ENCODE results near the gene CTRB1. TPM values are rescaled to one million over a fixed set of nuclear protein-coding genes. Genes with fewer than 3 reads are reported as not detected.

CTRB1 gene
- total and polyA plus RNA-seq, 2 of the 13 experiments (the other 11 are each of a cell fraction or from before 2014, with no cell fraction given), result not detected

DNA sequence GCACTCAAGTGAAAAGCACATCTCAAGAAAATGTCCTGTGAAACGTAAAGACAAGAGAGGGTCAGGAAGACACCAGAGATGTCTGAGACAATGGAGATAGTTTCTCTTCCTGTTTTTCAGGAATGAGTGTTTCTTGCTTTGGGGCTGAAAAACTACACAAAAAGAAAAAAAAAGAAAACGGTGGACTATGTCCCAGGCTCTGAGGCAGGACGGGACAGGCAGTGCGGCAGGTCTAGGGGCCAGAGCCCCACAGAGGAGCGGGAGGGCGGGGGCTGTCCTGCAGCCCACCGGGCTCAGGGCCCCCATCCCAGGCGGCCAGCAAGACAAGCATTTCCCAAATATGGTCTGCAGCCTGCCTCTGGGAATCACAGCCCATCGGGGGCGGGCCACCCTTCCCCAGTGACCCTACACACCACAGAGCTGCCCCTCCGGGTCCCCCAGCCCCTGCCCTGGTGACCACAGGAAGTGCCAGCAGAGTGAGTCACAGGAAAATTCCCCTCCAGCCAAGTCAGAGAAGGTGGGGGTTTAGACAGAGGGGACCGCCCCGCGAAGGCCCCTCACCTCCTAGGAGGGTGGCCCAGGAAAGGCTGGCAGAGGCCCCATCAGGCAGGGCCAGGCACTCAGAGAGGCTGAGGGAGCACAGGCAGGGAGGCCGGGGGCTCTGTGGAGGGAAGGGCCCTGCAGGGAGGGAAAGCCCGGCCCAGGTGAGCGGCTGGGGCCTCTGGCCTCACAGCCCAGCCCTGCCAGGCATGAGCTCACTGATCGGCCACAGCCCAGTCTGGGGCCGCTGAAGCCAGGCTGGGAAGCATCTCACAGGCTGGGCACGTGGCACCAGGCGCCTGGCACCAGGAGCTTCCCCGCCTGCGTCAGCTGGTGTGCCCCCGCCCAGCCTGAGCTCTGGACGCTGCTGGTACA lies 26.3 kb downstream of the CTRB1 start (continued):
- TF ChIP-seq, protein P1, sequence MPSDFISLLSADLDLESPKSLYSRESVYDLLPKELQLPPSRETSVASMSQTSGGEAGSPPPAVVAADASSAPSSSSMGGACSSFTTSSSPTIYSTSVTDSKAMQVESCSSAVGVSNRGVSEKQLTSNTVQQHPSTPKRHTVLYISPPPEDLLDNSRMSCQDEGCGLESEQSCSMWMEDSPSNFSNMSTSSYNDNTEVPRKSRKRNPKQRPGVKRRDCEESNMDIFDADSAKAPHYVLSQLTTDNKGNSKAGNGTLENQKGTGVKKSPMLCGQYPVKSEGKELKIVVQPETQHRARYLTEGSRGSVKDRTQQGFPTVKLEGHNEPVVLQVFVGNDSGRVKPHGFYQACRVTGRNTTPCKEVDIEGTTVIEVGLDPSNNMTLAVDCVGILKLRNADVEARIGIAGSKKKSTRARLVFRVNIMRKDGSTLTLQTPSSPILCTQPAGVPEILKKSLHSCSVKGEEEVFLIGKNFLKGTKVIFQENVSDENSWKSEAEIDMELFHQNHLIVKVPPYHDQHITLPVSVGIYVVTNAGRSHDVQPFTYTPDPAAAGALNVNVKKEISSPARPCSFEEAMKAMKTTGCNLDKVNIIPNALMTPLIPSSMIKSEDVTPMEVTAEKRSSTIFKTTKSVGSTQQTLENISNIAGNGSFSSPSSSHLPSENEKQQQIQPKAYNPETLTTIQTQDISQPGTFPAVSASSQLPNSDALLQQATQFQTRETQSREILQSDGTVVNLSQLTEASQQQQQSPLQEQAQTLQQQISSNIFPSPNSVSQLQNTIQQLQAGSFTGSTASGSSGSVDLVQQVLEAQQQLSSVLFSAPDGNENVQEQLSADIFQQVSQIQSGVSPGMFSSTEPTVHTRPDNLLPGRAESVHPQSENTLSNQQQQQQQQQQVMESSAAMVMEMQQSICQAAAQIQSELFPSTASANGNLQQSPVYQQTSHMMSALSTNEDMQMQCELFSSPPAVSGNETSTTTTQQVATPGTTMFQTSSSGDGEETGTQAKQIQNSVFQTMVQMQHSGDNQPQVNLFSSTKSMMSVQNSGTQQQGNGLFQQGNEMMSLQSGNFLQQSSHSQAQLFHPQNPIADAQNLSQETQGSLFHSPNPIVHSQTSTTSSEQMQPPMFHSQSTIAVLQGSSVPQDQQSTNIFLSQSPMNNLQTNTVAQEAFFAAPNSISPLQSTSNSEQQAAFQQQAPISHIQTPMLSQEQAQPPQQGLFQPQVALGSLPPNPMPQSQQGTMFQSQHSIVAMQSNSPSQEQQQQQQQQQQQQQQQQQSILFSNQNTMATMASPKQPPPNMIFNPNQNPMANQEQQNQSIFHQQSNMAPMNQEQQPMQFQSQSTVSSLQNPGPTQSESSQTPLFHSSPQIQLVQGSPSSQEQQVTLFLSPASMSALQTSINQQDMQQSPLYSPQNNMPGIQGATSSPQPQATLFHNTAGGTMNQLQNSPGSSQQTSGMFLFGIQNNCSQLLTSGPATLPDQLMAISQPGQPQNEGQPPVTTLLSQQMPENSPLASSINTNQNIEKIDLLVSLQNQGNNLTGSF (CRISPR knock-in tag; IDR thresholded peaks at IDR 0.05), result peak; percentile 64
- TF ChIP-seq, protein P2, sequence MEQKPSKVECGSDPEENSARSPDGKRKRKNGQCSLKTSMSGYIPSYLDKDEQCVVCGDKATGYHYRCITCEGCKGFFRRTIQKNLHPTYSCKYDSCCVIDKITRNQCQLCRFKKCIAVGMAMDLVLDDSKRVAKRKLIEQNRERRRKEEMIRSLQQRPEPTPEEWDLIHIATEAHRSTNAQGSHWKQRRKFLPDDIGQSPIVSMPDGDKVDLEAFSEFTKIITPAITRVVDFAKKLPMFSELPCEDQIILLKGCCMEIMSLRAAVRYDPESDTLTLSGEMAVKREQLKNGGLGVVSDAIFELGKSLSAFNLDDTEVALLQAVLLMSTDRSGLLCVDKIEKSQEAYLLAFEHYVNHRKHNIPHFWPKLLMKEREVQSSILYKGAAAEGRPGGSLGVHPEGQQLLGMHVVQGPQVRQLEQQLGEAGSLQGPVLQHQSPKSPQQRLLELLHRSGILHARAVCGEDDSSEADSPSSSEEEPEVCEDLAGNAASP (CRISPR knock-in tag; IDR thresholded peaks at IDR 0.05; ENCODE audit: borderline replicate concordance), result peak; percentile 86
- TF ChIP-seq CAMTA2 (CRISPR knock-in tag; IDR thresholded peaks at IDR 0.05; ENCODE audit: borderline replicate concordance) (peak; percentile 91; the same call in 1 of the 2 replicates), KAT7 (CRISPR knock-in tag; IDR thresholded peaks at IDR 0.05; ENCODE audit: borderline replicate concordance) (peak; percentile 80; the same call in 1 of the 2 replicates), MXD4 (CRISPR knock-in tag; IDR thresholded peaks at IDR 0.05) (peak; percentile 77), MEIS1 (CRISPR knock-in tag; IDR thresholded peaks at IDR 0.05; ENCODE audit: borderline replicate concordance) (peak; percentile 69), ZFP36L2 (CRISPR knock-in tag; IDR thresholded peaks at IDR 0.05) (0 out of 2 replicates have a peak, but pooled peaks have one; percentile 70), DNMT1 (CRISPR knock-in tag; IDR thresholded peaks at IDR 0.05) (peak; percentile 81; the same call in 1 of the 2 replicates), BCL6 (CRISPR knock-in tag; IDR thresholded peaks at IDR 0.05) (peak; percentile 72), PAWR (CRISPR knock-in tag; IDR thresholded peaks at IDR 0.05; ENCODE audit: borderline replicate concordance) (0 out of 2 replicates have a peak, but pooled peaks have one; percentile 20), KAT8 (CRISPR knock-in tag; IDR thresholded peaks at IDR 0.05) (peak; percentile 91), FOXK2 (IDR thresholded peaks at IDR 0.05) (no peak)
- TF ChIP-seq, protein P3, sequence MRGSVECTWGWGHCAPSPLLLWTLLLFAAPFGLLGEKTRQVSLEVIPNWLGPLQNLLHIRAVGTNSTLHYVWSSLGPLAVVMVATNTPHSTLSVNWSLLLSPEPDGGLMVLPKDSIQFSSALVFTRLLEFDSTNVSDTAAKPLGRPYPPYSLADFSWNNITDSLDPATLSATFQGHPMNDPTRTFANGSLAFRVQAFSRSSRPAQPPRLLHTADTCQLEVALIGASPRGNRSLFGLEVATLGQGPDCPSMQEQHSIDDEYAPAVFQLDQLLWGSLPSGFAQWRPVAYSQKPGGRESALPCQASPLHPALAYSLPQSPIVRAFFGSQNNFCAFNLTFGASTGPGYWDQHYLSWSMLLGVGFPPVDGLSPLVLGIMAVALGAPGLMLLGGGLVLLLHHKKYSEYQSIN (CRISPR knock-in tag; IDR thresholded peaks at IDR 0.05; ENCODE audit: borderline replicate concordance), result no peak
- TF ChIP-seq, protein P4, sequence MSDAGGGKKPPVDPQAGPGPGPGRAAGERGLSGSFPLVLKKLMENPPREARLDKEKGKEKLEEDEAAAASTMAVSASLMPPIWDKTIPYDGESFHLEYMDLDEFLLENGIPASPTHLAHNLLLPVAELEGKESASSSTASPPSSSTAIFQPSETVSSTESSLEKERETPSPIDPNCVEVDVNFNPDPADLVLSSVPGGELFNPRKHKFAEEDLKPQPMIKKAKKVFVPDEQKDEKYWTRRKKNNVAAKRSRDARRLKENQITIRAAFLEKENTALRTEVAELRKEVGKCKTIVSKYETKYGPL (CRISPR knock-in tag; IDR thresholded peaks at IDR 0.05), result no peak; the same call in 1 of the 2 replicates
- TF ChIP-seq, protein P5, sequence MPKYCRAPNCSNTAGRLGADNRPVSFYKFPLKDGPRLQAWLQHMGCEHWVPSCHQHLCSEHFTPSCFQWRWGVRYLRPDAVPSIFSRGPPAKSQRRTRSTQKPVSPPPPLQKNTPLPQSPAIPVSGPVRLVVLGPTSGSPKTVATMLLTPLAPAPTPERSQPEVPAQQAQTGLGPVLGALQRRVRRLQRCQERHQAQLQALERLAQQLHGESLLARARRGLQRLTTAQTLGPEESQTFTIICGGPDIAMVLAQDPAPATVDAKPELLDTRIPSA (CRISPR knock-in tag; IDR thresholded peaks at IDR 0.05; ENCODE audit: borderline replicate concordance), result no peak; the same call in 1 of the 2 replicates
- TF ChIP-seq, protein P6, sequence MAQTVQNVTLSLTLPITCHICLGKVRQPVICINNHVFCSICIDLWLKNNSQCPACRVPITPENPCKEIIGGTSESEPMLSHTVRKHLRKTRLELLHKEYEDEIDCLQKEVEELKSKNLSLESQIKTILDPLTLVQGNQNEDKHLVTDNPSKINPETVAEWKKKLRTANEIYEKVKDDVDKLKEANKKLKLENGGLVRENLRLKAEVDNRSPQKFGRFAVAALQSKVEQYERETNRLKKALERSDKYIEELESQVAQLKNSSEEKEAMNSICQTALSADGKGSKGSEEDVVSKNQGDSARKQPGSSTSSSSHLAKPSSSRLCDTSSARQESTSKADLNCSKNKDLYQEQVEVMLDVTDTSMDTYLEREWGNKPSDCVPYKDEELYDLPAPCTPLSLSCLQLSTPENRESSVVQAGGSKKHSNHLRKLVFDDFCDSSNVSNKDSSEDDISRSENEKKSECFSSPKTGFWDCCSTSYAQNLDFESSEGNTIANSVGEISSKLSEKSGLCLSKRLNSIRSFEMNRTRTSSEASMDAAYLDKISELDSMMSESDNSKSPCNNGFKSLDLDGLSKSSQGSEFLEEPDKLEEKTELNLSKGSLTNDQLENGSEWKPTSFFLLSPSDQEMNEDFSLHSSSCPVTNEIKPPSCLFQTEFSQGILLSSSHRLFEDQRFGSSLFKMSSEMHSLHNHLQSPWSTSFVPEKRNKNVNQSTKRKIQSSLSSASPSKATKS (CRISPR knock-in tag; IDR thresholded peaks at IDR 0.05), result 0 out of 2 replicates have a peak, but pooled peaks have one; percentile 86
